T-helper 1 cell (primary cell): ENCODE measurements around the gene HDAC10.
A peak's percentile ranks its signal among the peaks of the same experiment; 100 is the strongest.
"Not testable (repeated sequence)": the region's sequence is repeated elsewhere in the genome, so short reads cannot be mapped to it uniquely, and the experiment has no call there.

Experiments used
- DNase-seq, 5 donors: peaks; one replicate each; pipeline ENCODE4 v3.0.0-alpha.2; 2012 to 2020

The HDAC10 gene

GRCh38 chr22:50284479-50284878 is 33.4 kb upstream of the HDAC10 start:
- no peak for DNase-seq

GRCh38 chr22:50283821-50284220 is 32.8 kb upstream of the HDAC10 start:
- no peak for DNase-seq

GRCh38 chr22:50282361-50283155 is 31.5 kb upstream of the HDAC10 start:
- no peak for DNase-seq

DNA sequence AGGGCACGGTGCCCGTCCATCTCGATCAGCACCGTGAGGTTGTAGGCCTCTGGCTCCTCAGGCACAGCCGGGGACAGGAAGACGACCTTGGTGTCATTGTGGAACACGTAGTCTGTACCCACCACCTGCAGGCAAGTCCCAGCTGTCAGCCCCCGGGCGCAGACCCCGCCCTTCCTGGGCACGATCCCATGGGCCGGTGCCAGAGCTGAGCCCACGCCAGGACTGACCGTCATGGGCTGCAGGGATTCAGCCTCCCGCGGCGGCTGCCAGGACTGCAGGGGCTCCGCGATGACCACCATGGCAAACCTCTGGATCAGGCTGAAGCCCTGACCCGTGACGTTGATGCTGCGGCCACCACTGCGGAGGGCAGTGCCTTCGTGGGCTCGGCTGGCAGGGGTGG is 30.9 kb upstream of the HDAC10 start:
- no peak for DNase-seq

- DNase-seq = no peak
Measured at GRCh38 chr22:50281384-50281760, 30.3 kb upstream of the HDAC10 start.

DNA sequence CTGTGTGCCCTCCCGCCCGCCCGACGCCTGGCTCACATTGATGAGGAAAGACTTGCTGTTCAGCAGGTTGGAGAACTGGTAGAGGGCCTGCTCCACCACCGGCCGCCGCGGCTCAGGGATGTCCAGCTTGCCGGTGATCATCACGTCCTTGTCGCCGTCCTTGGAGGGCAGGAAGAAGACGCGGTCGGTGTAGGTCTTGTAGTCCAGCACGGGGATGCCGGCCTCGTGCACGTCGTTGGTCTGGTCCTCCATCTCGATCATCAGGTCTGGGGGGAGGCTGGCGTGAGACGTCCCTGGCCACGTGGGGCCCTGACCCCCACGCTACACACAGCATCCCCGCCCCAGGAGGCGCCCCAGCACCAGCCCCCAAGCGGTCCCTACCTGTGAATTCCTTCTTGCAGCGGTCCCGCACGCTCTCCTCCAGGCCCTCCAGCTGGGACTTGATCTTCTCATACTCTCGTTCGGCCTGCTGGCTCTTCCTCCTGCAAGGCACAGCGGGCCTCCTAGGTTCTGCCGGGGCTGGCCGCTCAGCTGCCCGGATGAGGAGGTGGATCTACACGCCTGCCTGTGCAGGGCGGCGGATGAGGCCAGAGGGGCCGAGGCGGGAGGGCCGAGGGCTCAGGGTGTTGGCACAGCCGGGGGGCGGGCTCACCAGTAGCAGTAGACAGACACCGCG is 29.8 kb upstream of the HDAC10 start:
- DNase-seq = no peak

DNA sequence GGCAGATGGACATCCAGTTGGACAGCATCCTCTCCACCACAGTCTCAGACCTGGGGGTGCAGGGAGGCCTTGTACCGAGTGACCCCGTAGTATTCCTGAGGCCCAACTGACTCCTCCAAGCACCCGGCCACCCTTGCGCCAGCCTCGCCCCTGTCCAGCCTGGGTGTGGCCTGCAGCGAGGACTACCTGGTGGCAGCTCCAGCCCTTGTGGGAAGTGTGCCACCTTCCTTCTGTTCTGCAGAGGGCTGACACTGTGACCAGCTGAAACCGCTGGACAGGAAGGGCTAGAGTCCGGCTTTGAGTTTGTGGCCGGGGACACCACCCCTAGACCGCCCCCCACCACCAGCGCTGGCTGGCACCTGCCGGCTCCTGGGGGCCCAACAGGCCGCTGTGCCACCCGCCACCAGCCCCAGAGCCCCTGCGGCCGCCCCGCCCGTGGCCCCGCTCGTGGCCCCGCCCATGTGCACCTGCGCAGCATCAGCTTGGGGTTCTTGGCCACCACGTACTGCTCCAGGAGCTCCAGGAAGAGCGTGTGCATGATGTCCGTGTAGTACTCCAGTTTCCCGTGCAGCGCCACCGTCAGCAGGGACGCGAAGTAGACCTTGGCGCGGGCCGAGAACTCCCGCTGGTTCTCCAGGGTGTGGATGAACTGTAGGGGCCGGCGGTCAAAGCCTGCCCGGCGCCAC is 29.1 kb upstream of the HDAC10 start:
- no peak for DNase-seq

DNA sequence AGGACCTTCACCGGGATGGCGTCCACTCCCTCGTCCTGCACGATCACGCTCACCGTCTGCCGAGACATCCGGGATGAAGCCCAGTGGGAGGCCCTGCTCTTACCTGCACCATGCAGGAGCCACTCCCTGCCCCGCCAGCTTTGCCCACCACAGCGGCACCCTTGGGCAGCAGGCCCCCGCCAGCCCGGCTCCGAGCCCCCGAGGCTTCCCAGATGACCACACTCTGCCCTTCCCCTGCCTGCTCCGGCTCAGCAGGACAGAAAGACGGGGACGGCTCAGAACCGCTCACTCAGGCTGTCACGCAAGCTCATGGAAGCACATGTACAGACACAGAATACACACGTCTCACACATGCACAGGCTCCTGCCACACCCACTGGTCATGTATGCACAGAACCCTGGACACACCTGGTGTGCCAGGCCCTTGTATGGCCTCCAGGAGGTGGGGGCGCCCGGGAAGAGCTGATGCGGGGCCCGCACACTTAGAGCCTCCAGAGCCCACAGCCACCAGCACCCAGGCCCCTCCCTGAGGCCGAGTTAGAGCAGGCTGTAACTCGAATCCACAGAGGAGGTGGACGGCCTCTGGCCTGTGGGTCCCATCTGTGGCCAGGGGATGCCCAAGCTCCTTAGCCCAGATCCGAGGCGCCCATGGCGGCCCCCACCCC is 28.0 kb upstream of the HDAC10 start:
- no peak for DNase-seq

DNA sequence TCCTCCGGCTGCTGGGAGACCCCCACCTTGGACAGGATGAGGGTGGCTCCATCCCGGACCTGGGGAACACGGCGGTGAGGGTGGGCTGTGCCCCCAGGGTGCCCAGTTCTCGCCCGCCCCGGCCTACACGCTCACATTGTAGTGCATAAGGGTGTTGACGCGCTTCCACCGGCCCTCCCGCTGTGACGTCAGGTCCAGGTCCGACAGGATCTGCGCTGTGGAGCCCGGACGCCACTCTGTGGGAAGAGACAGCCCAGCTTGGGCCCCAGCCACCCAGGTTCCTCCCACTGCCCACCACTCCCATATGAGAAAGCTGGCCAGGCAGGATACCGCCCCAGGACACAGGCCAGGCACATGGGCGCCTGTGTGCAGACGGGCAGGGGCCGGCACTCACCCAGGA is 27.4 kb upstream of the HDAC10 start:
- no peak for DNase-seq

DNA sequence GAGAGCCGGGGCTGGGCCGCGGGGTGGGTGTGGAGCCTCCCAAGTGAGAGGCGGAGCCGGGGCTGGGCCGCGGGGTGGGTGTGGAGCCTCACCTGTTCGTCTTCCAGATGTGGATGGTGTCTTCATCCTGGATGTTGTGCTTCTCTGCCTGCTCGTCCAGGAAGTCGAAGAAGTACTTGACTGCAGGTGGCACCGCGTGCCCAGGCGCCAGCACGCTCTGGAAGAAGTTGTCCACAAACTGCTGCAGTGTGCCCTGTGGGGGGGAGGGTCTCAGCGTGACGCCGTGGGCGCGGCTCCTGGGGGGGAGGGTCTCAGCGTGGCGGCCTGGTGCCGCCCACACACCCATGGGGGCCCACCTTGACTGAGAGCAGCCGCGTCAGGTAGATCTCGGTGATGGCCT is 26.7 kb upstream of the HDAC10 start:
- no peak for DNase-seq

DNA sequence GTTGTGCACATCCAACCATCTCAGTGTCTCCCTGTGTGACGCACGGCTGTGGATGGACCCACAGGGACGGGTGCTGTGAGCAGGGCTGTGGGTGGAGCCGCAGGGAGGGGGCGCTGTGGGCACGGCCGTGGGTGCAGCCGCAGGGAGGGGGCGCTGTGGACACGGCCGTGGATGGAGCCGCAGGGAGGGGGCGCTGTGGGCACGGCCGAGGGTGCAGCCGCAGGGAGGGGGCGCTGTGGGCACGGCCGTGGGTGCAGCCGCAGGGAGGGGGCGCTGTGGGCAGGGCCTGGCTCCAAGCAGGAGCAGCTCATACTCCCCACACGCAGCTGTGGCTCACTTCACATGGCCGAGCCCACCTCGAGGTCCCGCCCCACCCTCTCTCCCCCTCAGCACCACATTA is 25.1 kb upstream of the HDAC10 start:
- peak in 3 of 5 donors; percentile 15 to 82 (median 44) for DNase-seq

DNA sequence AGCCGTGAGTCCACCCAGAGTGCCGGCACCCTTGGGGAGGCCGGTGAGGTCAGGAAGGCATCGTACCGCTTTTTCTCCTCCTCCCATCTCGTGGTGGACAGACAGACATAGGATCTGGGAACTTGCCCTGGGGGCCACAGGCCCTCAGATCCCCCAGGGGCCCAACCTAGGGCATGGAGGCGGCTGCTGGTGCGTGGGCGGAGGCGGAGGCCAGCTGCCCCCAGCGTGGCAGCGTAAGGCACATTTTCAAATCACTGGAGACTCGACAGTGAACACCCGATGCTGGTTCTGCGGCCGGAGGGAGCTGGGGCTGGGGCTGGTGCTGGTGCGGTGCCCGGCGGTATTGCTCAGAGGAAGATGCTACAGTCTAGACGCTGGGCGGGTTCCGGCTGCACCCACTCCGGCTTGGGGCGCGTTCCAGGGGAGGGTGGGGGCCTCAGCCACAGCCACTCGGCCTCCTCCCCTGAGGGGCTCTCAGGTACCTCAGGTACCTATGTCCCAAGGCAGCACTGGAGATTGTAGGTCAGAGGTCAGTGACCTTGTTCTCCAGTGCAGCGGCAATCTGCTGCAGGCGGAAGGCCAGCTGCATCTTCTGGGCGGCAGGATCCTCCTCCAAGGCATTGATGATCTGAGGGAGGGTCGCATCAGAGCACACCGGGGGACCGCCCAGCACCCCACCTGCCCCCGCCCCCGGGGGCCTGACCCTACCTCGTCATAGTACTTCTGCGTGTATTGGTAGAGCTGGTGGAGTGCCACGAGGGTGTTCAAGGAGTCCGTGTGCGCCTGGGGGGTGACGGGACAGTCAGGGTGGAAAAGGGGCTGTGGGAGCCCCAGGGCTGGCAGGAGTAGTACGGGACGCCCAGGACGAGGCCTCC is 24.4 kb upstream of the HDAC10 start:
- no peak for DNase-seq

GRCh38 chr22:50274771-50275170 is 23.7 kb upstream of the HDAC10 start:
- no peak for DNase-seq

- peak in 2 of 5 donors; percentile 37 to 52 for DNase-seq
Measured at GRCh38 chr22:50274311-50274710, 23.2 kb upstream of the HDAC10 start.

DNA sequence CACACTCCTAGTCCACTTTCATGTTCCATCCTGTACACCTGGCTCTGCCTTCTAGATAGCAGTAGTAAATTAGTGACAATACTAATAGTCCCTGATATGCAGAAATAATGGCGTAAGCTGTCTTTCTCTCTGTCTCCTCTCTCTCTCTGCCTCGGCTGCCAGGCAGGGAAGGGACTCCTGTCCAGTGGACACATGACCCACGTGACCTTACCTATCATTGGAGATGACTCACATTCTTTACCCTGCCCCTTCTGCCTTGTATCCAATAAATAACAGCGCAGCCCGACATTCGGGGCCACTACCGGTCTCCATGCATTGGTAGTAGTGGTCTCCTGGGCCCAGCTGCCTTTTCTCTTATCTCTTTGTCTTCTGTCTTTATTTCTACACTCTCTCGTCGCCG is 22.7 kb upstream of the HDAC10 start:
- not testable (repeated sequence) for DNase-seq

- not testable (repeated sequence) for DNase-seq
Measured at GRCh38 chr22:50273352-50273751, 22.3 kb upstream of the HDAC10 start.

DNA sequence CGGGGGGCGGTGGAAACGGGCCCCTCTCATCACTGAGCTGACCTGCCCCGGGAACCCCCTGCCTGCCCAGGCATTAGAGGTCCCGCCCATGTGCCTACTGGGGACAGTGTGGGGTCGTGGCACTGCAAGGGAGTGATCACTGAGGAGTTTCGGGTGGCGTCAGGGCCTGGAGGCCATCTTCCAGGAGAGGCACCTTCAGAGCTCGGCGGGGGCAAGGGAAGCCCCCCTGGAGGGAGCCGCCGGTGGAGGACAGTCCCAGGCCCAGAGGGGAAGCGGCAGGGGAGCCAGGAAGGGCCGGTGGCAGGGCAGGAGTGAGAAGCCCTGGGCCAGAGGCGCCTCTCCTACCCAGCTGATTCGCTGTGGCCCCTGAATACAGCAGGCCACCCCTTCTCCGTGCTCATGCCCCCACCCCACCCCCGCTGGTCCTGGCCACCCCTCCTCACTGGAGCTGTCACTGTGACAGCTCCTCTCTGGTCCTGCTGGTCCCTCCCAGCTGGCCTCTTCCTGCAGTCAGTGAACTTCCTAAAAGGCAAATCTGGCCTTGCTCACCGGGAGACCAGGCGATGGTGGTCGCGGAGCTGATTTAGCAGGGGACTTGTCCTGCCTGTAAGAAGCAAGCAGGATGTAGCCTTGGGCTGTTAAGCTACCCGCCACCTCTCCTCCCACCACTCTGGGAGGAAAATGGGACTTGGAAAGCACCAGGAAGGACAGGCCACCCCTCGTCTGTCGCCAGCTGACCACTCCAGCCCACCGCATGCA is 21.2 kb upstream of the HDAC10 start:
- DNase-seq = no peak

DNA sequence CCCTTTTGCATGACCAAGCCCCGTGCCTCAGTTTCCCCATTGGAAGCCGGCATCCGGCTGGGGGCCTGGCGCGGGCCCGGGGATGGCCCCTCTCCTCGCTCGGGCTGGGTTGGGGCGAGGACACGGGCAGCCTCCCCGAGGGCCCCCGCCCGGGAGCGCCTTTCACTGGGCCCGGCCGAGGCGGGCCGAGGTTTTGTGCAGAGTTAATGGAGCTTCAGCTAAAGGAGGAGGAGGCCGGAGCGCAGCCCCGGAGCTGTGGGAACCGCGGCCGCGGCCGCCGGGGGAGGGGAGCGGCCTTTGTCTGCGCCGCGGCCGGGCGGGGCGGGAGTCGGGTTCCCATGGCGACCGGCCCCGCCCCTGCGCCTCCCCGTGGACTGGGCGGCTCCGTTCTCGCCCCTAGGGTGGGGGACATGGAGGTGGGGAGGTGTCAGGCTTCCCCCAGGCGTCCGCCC is 20.5 kb upstream of the HDAC10 start:
- peak; percentile 28 to 60 (median 45) for DNase-seq

GRCh38 chr22:50270666-50271394 is 19.8 kb upstream of the HDAC10 start:
- peak; percentile 47 to 66 (median 63) for DNase-seq

- peak; percentile 62 to 75 (median 66) for DNase-seq
Measured at GRCh38 chr22:50269970-50270665, 19.1 kb upstream of the HDAC10 start, which contains the start of gene MAPK11. MAPK11 (minus strand) TSS chr22:50270380; CDS start chr22:50270292, 88 bp downstream.
